HepG2 (cell line): ENCODE measurements around the gene PALS1. TPM values are rescaled to one million over a fixed set of nuclear protein-coding genes. Genes with fewer than 3 reads are reported as not detected.

Experiments
- EHMT2 ChIP-seq: fragments of 200-600 bp; sonication (generic); IDR thresholded peaks from 2 replicates; pipeline ENCODE4 v1.7.0; 2017; ENCODE audit warnings: antibody characterized with exemption, low read depth, low read length, borderline replicate concordance
- HOXA9 ChIP-seq: sonication (generic); formaldehyde crosslinking; IDR thresholded peaks from 2 replicates; pipeline ENCODE4 v1.8.1; 2022; ENCODE audit warnings: missing genetic modification reagents, mild to moderate bottlenecking, moderate library complexity, borderline replicate concordance
- MIXL1 ChIP-seq: IDR thresholded peaks from 2 replicates; pipeline ENCODE4 v1.6.1; 2016
- PHF5A ChIP-seq: IDR thresholded peaks from one replicate; pipeline ENCODE4 v1.6.1; 2018; ENCODE audit warnings: low read depth, missing genetic modification reagents; ENCODE audit not compliant: unreplicated experiment
- ZNF138 ChIP-seq: sonication (generic); formaldehyde crosslinking; IDR thresholded peaks from 2 replicates; pipeline ENCODE4 v1.5.0; 2020; ENCODE audit warnings: mild to moderate bottlenecking, low read depth, missing genetic modification reagents
- ZNF20 ChIP-seq: sonication (generic); formaldehyde crosslinking; IDR thresholded peaks from 2 replicates; pipeline ENCODE4 v1.4.0; 2020; ENCODE audit warnings: mild to moderate bottlenecking, moderate library complexity, missing genetic modification reagents
- ZNF790 ChIP-seq: sonication (generic); formaldehyde crosslinking; IDR thresholded peaks from 2 replicates; pipeline ENCODE4 v1.8.0; 2022; ENCODE audit warnings: missing genetic modification reagents, mild to moderate bottlenecking, borderline replicate concordance
- polyA plus RNA-seq, 8 experiments: library from polyadenylated mRNA; depleted of rRNA in 3 of 8; stranded (reverse) in 7 of 8; unstranded in 1 of 8; fragments of >200 nt; fragmentation: Illumina TruSeq in 4 of 8; extraction: Trizol in 4 of 8; gene quantifications; 2 replicates each; pipeline versions ENCODE4 v1.2.1 to v1.2.3, GENCODE V29; 2011 to 2016; ENCODE audit warnings: low read depth in 4 of 8, missing spikeins in 1 of 8, mixed read lengths in 1 of 8; ENCODE audit not compliant: insufficient read depth in 1 of 8
- total RNA-seq, 5 experiments: library from RNA; depleted of rRNA; stranded (reverse); fragments of >200 nt; fragmentation: Illumina TruSeq; extraction: Trizol; gene quantifications; 2 replicates each; pipeline ENCODE4 v1.2.3, GENCODE V29; 2016; ENCODE audit warnings: low read depth in 1 of 5
- TF ChIP-seq, protein P1 (sequence below): sonication (generic); formaldehyde crosslinking; conservative IDR thresholded peaks from 2 replicates; pipeline ENCODE4 v1.4.0; 2020; ENCODE audit warnings: missing genetic modification reagents
- TF ChIP-seq, protein P2 (sequence below): sonication (generic); formaldehyde crosslinking; IDR thresholded peaks from 2 replicates; pipeline ENCODE4 v1.4.0; 2020; ENCODE audit warnings: mild to moderate bottlenecking, missing genetic modification reagents
- TF ChIP-seq, protein P3 (sequence below): sonication (generic); formaldehyde crosslinking; IDR thresholded peaks from 2 replicates; pipeline ENCODE4 v1.5.0; 2020; ENCODE audit warnings: mild to moderate bottlenecking, missing genetic modification reagents
- TF ChIP-seq, protein P4 (sequence below): sonication (generic); formaldehyde crosslinking; IDR thresholded peaks from 2 replicates; pipeline ENCODE4 v1.8.0; 2022; ENCODE audit warnings: missing genetic modification reagents, mild to moderate bottlenecking, moderate library complexity, borderline replicate concordance
- TF ChIP-seq, protein P5 (sequence below): IDR thresholded peaks from 2 replicates; pipeline ENCODE4 v1.6.1; 2016; ENCODE audit warnings: low read depth, borderline replicate concordance

The PALS1 gene
- total and polyA plus RNA-seq, 2 of the 13 experiments (the other 11 are each of a cell fraction or from before 2014, with no cell fraction given): 8.8 to 20.0 TPM

DNA sequence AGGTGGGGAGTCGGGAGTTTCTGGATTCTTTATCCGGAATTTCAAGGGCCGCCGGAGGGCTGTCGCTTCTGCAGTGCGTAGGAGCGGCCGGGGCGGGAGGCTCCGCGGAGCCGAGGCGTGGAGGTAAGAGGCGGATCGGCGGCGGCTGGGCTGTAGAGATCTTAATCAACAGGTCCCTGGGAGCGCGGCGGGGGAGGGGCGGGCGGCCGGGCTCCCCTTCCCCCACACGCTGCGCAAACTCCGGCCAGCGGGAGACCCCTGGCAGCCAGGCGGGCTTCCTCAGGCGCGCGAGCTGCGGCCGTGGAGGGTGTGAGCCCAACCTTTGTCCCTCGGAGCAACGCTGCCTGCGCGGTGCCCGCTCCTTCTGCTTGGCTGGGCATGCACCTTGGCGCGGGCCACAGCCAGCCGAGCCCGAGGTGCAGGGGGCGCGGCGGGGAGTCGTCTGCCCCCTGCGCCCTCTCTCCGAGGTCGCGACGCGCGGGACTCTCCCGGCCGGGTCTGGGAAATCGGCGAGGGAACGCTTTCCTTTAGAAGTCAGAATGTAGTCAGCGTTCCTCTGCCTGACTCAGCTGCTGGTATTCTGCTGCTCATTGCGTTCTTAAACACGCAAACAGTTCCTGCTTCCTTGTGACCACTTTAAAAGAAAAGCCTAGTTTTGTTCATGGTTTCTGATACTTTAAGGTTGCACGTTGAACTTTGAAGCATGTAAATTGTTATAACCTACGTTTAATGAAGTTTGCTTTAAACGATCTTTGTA lies at the start of gene PALS1 (continued):
- TF ChIP-seq ZNF790 (CRISPR knock-in tag): peak; percentile 70; the same call in 1 of the 2 replicates
- no peak for TF ChIP-seq PHF5A
- TF ChIP-seq ZNF138: no peak
- TF ChIP-seq HOXA9 (CRISPR knock-in tag): no peak
- TF ChIP-seq MIXL1 (CRISPR knock-in tag): 0 out of 2 replicates have a peak, but pooled peaks have one; percentile 8
- TF ChIP-seq ZNF20 (CRISPR knock-in tag): peak; percentile 72; the same call in 1 of the 2 replicates
- TF ChIP-seq, protein P1, sequence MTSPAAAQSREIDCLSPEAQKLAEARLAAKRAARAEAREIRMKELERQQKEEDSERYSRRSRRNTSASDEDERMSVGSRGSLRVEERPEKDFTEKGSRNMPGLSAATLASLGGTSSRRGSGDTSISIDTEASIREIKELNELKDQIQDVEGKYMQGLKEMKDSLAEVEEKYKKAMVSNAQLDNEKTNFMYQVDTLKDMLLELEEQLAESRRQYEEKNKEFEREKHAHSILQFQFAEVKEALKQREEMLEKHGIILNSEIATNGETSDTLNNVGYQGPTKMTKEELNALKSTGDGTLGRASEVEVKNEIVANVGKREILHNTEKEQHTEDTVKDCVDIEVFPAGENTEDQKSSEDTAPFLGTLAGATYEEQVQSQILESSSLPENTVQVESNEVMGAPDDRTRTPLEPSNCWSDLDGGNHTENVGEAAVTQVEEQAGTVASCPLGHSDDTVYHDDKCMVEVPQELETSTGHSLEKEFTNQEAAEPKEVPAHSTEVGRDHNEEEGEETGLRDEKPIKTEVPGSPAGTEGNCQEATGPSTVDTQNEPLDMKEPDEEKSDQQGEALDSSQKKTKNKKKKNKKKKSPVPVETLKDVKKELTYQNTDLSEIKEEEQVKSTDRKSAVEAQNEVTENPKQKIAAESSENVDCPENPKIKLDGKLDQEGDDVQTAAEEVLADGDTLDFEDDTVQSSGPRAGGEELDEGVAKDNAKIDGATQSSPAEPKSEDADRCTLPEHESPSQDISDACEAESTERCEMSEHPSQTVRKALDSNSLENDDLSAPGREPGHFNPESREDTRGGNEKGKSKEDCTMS (CRISPR knock-in tag): no peak
- TF ChIP-seq, protein P2, sequence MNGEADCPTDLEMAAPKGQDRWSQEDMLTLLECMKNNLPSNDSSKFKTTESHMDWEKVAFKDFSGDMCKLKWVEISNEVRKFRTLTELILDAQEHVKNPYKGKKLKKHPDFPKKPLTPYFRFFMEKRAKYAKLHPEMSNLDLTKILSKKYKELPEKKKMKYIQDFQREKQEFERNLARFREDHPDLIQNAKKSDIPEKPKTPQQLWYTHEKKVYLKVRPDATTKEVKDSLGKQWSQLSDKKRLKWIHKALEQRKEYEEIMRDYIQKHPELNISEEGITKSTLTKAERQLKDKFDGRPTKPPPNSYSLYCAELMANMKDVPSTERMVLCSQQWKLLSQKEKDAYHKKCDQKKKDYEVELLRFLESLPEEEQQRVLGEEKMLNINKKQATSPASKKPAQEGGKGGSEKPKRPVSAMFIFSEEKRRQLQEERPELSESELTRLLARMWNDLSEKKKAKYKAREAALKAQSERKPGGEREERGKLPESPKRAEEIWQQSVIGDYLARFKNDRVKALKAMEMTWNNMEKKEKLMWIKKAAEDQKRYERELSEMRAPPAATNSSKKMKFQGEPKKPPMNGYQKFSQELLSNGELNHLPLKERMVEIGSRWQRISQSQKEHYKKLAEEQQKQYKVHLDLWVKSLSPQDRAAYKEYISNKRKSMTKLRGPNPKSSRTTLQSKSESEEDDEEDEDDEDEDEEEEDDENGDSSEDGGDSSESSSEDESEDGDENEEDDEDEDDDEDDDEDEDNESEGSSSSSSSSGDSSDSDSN (CRISPR knock-in tag): peak; percentile 93
- TF ChIP-seq, protein P3, sequence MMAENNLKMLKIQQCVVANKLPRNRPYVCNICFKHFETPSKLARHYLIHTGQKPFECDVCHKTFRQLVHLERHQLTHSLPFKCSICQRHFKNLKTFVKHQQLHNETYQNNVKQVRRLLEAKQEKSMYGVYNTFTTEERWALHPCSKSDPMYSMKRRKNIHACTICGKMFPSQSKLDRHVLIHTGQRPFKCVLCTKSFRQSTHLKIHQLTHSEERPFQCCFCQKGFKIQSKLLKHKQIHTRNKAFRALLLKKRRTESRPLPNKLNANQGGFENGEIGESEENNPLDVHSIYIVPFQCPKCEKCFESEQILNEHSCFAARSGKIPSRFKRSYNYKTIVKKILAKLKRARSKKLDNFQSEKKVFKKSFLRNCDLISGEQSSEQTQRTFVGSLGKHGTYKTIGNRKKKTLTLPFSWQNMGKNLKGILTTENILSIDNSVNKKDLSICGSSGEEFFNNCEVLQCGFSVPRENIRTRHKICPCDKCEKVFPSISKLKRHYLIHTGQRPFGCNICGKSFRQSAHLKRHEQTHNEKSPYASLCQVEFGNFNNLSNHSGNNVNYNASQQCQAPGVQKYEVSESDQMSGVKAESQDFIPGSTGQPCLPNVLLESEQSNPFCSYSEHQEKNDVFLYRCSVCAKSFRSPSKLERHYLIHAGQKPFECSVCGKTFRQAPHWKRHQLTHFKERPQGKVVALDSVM (CRISPR knock-in tag): no peak
- TF ChIP-seq, protein P4, sequence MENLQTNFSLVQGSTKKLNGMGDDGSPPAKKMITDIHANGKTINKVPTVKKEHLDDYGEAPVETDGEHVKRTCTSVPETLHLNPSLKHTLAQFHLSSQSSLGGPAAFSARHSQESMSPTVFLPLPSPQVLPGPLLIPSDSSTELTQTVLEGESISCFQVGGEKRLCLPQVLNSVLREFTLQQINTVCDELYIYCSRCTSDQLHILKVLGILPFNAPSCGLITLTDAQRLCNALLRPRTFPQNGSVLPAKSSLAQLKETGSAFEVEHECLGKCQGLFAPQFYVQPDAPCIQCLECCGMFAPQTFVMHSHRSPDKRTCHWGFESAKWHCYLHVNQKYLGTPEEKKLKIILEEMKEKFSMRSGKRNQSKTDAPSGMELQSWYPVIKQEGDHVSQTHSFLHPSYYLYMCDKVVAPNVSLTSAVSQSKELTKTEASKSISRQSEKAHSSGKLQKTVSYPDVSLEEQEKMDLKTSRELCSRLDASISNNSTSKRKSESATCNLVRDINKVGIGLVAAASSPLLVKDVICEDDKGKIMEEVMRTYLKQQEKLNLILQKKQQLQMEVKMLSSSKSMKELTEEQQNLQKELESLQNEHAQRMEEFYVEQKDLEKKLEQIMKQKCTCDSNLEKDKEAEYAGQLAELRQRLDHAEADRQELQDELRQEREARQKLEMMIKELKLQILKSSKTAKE: peak; percentile 47; the same call in 1 of the 2 replicates
- TF ChIP-seq, protein P5, sequence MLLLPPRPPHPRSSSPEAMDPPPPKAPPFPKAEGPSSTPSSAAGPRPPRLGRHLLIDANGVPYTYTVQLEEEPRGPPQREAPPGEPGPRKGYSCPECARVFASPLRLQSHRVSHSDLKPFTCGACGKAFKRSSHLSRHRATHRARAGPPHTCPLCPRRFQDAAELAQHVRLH: peak; percentile 19; the same call in 1 of the 2 replicates
- no peak for TF ChIP-seq EHMT2
